Muscle of back (tissue), 11 donors: Measurements from ENCODE around the gene ITPR3. TPM values are rescaled to one million over a fixed set of nuclear protein-coding genes. Genes with fewer than 3 reads are reported as not detected.
"Not testable (repeated sequence)": the region's sequence is repeated elsewhere in the genome, so short reads cannot be mapped to it uniquely, and the experiment has no call there.

Experiments used
- DNase-seq, 3 donors: peaks; one replicate each; pipeline versions ENCODE4 v3.0.0 to v3.0.0-alpha.2; 2013
- polyA plus RNA-seq, 10 donors: library from polyadenylated mRNA; unstranded; fragments of 120-200 nt; gene quantifications; one replicate each; pipeline ENCODE4 v1.2.1, GENCODE V29; 2013; ENCODE audit not compliant: insufficient read length in 10 of 10

Gene ITPR3
- polyA plus RNA-seq, 10 donors: 6.3 to 12.6 (median 8.4) TPM

DNA sequence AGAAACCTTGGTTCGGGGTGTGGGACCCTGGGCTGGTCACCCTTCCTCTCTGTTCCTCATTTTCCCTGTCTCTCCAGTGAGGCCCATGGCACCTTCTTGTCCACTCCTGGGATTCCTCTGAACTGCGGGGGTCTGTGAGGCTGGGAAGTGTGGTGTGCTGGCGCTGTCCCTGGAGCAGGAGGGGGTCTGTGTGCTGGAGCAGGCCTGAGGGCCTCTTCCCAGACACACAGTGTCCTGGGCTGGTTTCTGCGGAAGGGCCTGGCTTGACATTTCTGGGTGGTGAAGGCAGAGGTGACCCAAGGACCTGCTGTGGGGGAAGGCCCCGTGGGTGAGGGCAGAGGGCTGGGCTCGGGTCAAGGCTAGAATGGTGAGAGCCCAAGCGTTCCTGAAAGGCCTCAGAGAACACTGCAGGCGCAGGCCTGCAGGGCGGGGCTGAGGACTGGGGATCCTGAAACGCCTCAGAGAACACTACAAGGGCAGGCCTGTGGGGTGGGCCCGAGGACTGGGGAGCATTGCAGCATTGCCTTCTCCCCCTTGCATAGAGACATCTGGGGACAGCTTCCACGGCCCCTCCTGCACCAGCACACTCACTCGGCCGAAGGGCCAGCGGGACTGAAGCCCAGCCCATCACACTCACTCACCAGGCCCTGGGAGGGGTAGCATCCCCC, 30.5 kb upstream of the ITPR3 start:
- no peak for DNase-seq

DNA sequence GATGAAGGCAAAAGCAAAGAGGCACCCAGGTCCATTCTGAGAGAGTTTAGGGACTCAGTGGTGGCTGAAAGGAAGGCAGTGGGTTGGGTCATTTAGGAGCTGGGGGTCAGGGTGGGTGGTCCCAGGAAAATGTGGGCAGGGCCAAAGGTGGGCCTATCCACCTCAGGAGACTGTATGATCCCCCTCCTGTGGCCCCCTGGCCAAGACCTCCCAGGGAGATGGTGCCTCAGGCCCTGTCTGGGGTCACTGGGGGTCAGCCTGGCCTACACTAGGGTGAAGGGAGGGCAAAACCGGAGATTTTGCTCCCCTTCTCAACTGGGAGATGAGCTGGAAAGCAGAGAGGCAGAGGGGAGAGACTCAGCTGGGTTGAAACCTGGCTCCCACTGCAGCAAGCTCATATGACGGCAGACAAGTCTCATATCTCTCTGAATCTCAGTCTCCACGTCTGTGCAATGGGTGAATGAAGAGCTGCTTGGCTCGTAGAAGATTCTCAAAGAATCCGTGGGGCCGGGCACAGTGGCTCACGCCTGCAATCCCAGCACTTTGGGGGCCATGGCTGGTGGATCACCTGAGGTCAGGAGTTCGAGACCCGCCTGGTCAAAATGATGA, 29.6 kb upstream of the ITPR3 start:
- DNase-seq: no peak

DNA sequence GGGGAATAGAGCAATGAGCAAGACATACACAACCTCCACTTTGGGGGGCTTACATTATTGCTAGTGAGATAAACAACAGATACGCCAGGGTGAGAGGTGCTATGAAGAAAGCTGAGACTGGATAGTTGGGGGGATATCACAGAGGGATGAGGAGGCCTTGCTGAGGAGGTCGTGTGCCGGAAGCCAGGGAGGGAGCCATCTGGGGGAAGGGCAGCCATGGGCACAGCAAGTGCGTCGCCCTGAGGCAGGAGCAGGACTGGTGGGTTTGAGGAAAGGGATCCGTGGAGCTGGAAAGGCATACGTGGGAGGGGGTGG, 28.9 kb upstream of the ITPR3 start:
- DNase-seq: no peak

DNA sequence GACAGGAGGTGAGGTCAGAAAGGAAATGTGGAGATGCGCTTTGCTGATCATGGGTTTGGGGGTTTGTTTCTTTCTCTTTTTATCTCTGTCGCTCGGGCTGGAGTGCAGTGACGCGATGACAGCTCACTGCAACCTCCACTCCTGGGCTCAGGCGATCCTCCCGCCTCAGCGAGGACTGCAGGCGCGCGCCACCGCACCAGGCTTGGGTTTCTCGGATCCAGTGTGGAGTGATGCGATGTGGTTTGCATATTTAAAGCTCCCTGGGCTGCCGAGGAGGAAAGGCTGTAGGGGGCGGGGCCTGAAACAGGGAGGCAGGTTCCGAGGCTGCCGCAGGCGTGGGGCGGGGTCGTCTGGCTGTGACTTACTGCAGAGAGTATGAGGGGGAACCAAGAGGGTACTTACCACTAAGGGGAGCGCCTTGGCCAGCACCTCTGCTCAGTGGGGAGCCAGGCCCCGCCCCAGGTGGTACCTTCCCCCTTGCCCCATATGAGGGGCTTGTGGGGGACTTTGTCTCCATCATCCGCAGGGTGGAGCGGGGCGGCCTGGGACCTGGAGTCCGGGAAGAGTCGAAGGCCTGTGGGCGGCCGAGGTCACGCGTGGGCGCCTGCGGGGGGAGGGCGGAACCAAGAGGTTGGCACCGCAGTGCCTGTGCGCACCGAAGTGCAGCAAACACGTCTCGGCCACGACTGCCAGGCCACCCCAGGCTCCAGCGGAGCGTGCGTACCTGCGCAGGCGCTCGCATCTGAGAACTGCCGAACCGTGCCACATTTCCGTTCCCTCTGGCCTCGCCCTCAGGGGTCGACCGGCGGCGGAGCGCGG, 28.3 kb upstream of the ITPR3 start:
- DNase-seq: no peak

DNA sequence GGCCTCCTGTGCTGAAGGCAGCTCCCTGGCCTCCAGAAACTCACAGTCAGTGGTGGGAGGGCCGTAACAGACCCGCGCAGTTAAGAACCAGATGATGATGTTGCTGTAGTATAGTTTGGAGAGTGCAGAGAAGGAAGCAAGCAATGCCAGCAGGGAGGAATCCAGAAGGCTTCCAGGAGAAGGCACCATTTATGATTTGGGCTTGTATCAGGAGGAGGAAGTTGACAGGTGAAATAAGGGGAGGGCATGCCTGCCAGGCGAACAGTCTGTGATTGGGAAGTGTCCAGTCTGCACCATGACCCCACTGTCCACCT, 27.8 kb upstream of the ITPR3 start:
- DNase-seq: no peak

DNA sequence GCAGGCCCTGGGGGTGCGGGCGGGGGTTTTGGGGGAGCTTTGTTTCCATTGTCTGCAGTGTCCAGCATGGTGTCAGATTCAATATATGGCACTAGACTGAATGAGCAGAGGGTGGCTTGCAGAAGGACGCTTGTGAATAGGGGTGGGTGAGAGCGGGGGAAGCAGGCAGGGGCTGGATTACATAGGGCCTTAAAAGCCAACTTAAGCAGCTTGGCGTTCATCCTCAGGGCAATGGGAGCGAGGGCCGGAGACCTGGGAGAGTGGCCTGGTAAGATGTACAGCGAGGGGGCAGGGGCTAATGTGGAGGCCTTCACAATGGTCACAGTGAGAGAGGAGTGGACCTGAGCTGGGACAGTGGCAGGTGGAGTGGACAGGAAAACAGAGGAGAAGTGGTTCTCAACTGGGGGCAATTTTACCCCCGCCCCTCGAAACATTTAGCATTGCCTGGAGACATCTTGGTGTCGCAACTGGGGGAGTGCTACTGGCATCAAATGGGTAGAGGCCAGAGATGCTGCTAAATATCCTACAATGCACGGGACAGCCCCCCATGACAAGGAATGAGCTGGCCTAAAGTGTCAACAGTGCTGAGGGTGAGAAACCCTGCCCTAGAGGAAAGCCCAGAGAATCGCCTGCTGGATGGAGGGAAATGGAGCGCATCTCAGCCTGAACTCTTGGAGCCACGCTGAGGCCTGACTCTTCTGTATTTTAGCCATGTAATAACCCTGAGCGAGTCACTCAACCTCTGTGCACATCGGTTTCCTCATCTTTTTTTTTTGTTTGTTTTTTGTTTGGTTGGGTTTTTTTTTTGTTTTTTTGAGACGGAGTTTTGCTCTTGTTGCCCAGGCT, 25.9 kb upstream of the ITPR3 start:
- DNase-seq: no peak

DNA sequence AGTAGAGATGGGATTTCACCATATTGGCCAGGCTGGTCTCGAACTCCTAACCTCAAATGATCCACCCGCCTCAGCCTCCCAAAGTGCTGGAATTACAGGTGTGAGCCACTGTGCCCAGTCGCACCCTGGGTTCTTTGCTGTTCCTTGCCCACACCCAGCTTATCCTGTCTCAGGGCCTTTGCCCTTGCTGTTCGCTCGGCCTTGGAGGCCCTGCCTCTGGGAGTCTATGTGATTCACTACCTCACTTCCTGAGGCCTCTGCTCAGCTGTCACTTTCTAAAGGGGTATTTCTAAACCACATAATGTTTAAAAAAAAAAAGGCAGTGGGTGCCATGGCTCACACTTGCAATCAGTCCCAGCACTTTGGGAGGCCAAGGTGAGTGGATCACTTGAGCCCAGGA, 24.2 kb upstream of the ITPR3 start:
- DNase-seq: not testable (repeated sequence)

DNA sequence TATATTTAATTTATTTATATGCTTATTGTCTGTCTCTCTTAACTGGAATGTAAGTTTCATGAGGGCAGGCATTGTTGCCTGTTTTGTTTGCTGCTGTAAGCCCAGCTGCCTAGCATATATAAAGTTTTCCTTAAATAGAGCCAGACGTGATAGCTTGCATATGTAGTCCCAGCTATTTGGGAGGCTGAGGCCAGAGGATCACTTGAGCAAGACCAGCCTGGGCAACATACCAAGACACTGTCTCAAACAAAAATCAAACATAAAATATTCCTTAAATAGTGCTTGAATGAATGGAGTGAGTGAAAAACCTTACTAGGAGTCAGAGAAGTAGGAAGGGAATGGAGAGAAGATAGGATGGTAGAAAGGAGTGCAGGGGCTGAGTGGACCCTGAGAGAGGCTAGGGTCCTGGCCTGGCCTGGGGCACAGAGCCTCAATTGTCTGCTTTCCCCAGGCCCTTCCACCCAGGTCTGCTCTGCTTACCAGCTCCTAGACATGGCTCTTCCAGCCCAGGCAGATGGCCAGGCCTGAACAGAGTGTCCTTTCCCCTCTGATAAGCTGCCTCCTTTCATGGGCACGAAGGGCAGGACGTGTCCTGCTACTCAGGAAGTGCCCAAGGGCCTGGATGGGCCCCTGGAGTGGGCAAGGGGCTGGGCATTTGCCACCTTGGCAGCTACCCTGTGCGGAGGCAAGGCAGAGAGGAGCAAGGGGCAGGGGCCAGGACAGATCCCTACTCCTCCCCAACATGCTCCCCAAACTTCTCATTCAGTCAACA, 23.4 kb upstream of the ITPR3 start:
- no peak for DNase-seq

DNA sequence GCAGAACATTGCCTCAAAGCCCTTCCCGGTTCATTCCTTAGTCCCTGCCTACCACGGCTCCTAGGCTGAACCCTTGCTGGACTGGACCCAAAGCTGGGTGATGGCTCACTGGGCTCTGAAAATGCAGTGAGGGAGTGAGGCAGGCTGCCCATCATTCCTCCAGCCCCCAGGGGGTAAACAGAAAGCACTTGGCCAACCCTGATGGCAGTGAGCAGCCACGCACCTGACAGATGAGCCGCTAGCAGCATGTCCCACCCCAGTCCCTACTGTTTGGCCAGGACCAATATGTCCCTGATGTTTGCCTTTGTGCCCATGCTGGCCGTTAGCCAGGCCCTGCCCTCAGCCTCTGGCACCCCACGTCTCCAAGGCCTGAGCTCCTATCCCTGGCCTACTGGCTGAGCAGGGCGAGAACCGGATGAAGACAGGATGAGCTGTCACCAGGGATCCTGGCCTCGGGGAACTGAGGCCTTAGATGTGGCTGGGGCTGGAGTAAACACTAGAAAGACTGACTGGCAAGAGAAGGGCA, 21.6 kb upstream of the ITPR3 start:
- no peak for DNase-seq

DNA sequence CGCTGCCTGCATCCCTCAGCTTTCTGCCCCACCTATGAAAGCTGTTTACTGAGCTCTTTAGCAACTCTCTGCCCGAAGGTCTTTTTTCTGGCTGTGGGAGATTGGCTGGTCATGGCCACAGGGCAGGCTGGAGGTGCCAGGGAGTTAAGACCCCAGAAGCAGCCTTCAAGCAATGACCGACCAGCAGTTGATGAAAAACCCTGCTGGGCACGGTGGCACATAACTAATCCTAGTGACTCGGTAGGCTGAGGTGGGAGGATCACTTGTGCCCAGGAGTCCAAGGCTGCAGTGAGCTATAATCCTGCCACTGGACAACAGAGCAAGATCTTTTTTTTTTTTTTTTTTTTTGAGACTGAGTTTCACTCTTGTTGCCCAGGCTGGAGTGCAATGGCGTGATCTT, 20.4 kb upstream of the ITPR3 start:
- no peak for DNase-seq

DNA sequence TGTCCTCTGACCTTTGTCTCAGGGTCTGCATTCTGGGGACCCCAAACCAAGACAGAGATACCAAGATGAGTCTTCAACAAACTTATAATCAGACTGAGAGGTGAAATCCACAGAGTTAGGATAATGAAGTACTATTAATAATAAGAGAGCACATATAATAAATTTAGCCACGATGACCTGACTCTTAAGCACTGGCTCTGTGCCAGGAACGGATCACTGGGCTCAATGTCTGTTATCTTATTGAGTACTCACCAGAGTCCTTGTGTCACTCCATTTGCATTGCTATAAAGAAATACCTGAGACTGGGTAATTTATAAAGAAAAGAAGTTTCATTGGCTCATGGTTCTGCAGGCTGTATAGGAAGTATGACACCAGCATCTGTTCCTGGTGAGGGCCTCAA, 18.9 kb upstream of the ITPR3 start:
- DNase-seq: no peak

DNA sequence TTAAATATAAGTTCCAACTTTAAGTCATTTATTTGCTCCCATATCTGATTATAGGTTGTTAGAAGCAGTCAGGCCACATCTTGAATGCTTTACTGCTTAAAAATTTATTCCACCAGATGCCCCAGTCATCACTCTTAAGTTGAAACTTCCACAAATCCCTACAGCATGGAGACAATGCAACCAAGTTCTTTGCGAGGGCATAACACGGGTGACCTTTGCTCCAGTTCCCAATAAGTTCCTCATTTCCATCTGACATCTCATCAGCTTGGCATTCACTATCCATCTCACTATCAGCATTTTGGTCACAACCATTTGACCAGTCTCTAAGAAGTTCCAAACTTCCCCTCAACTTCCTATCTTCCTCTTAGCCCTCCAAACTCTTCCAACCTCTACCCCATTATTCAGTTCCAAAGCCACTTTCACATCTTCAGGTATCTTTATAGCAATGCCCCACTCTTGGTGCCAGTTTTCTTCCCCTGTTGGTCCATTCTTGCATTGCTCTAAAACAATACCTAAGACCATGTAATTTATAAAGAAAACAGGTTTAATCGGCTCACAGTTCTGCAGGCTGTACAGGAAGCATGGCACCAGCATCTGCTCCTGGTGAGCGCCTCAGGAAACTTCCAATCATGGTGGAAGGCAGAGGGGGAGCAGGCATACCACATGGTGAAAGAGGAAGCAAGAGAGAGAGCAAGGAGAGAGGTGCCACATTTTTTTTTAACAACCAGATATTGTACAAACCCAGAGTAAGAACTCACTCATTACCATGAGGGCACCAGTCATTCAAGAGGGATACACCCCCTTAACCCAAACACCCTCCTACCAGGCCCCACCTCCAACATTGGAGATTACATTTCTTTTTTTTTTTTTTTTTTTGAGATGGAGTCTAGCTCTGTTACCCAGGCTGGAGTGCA, 15.9 kb upstream of the ITPR3 start:
- DNase-seq: no peak

DNA sequence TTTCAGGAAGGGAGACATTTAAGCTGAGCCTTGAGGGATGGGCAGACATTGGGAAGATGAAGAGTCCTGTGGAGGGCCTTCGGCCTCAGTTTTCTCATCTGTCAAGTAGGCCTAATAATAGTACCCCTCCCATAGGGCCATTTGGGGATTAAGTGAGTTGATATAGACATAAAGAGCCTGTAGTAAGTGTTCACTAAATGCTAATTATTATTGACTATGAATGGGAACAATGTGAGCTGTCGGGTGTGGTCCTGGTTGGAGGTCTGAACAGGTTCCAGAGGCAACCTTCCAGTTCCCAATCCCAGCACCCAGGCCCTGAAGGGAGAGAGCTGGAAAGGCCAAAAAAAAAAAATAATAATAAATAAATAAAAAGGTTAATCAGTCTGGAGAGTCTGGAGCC, 14.5 kb upstream of the ITPR3 start:
- DNase-seq: no peak

DNA sequence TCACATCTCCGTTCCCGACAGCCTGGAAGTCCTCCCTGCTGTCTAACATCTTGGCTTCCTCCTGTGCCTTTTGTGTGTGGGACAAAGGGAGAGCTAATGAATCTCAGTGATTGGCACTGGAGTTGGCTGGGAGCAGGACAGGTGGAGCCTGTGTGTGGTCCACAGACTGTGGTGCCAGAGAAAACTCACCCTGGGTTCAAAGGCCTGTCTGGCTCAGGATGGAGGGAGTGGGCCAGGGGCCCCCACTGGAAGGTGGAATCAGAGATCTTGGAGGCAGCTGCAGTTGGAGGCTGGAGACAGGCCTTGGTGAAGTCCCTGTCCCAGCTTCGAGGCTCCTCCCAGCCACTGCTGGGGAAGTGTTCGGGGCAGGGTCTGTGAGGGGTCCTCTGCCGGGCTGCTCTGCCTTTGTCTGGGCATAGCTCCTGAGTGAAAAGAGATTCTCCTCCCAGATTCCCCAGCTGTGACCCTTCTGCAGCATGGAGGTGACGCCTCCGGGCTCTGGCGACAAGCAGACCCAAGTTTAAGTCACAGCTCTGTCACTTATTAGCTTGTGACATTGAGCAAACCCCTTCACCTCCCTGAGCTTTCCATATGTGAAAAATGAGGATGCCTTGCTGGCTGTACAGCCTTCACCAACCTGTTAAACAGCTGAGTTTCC, 13.9 kb upstream of the ITPR3 start:
- DNase-seq: no peak

DNA sequence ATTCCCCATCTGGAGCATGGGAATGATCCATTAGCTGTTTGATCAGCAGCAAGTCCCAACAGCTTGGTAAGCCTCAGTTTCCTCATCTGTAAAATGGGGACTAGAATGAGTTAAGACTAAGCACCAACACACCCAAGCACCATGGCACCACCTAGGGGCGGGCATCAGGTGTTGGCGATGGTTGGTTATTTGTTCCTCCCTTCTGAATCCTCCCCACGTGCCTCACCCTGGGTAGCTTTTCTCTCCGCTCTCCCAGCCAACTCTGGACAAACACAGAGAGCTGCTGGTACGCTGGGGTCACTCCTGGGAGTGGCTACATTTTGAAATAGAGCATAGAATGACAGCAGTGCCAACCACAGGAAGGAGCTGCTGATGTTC, 13.3 kb upstream of the ITPR3 start:
- DNase-seq: no peak

DNA sequence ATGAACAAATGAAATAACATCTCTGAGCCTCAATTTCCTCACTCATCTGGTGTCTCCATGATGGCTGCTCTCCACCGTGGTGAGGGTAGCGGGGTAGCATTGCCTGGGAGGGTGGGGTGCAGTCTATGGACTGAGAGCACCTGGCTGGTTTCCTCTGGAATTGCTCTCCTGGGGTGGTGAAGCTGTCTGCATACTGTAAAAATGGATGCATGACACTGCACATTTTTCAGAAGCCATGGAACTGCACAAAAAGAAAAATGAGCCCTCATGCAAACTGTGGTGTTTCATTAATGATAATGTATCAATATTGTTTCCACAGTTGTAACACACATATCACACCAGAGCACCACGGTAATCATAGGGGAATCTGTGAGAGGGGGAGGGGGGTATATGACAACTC, 12.1 kb upstream of the ITPR3 start:
- no peak for DNase-seq

DNA sequence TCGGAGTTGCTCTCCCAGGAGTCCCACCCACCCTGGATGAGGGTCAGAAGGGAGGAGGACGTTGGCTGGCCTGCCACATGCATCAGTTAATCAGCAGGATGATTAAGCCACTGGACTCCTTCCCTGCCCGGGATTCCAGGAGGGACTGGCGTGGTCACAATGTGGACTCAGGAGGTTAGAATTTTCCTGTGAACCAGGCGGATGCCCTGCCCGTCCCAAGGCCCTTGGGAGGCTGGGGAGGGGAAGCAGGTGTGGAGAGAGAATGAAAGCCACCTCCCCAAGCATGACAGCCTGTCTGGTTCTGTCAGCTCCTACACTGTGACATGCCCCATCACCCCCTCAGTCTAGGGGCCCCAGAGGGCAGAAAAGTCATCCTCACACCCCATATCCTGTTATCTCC, 11.6 kb upstream of the ITPR3 start:
- DNase-seq: no peak

DNA sequence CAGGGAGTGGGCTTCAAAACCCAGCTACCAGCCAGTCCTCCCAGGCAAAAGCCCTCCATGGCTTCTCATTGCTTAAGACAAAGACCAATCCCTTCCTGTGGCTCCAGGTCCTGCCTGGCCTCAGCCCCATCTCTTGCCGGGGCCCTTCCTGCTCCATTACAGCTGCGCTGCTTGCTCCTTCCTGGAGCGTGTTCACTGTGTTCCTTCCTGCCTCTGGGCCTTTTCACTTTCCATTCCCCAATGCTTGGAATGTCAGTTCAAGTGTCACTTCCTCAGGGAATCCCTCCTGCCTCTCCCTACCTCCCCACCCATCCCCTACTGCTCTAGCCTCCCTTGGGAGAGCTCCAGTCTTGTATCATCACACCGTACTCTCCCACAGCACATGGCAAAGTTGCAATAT, 11.1 kb upstream of the ITPR3 start:
- no peak for DNase-seq

DNA sequence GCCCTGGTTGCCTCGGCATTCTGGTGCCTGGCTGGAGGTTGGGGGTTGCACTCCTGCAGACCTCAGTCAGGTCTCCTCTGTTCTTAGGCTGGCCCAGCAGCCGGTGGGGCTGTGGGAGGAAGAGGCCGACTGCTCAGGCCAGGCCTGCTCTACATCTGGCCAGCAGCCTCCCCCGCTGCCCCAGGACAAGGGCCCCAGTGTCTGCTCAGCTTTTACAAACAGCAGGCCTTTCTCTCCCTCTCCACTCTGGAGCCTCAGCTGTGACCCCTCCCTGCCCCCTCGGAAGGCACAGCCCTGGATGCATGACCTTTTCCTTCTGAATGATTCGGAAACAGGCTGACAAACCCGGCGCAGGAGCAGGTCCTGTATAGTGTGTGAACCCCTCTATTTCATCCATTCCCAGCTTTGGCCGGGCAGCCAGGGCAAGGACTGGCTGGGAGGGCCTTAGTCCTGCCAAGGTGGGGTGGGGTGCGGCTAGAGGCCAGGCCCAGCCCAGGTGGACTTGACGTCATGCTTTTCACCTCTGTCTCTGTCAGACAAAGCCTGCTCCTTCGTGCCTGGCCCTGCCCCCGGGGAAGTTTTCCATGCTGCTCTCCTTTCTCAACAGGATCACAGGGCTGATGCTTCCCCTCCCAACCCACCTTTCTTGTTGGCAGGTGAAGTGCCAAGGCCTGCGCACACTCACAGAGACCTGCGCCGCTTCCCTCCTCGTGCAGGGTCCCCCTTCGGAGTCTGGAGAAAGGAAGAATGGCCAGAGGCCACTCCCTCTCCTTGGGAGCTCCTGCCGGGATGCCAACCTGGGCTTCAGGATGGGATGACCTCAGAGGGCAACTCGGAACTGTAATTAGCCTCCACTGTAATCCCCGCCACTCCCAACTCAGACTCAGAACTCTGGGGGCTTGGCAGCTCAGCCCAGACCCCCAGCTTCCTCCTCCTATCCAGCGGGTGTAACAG, 10.1 kb upstream of the ITPR3 start:
- DNase-seq: peak in 1 of 3 donors; percentile 55
